Tibial nerve (tissue), 4 donors: ENCODE measurements around the gene USP36. TPM values are rescaled to one million over a fixed set of nuclear protein-coding genes. Genes with fewer than 3 reads are reported as not detected.

Source experiments
- DNase-seq, 2 donors: peaks; one replicate each; pipeline ENCODE4 v3.0.0-alpha.2; 2019; ENCODE audit warnings: low spot score in 2 of 2
- H3K27ac ChIP-seq, 4 donors: fragments of 200-600 bp; sonication (generic) in 3 of 4; one replicate each; pipeline ENCODE4 v1.5.1; 2017 to 2019; ENCODE audit warnings: mild to moderate bottlenecking in 1 of 4
- H3K27me3 ChIP-seq, 2 donors: fragments of 200-600 bp; sonication (generic) in 1 of 2; one replicate each; pipeline versions ENCODE4 v1.5.1 to v1.6.0; 2017 to 2019
- H3K36me3 ChIP-seq, 3 donors: fragments of 200-600 bp; sonication (generic); one replicate each; pipeline ENCODE4 v1.5.1; 2018 to 2019
- H3K4me1 ChIP-seq, 4 donors: fragments of 200-600 bp; sonication (generic) in 3 of 4; one replicate each; pipeline ENCODE4 v1.5.1; 2017 to 2019
- H3K4me3 ChIP-seq, 4 donors: fragments of 200-600 bp; sonication (generic) in 3 of 4; one replicate each; pipeline ENCODE4 v1.5.1; 2017 to 2019; ENCODE audit warnings: mild to moderate bottlenecking in 1 of 4, moderate library complexity in 1 of 4
- H3K9me3 ChIP-seq, 4 donors: fragments of 200-600 bp; sonication (generic) in 3 of 4; one replicate each; pipeline ENCODE4 v1.5.1; 2017 to 2019
- CTCF ChIP-seq, 5 experiments: fragments of 200-600 bp in 3 of 5; fragments of 450-650 bp in 2 of 5; sonication (generic) in 3 of 5; IDR thresholded peaks; one replicate each; pipeline ENCODE4 v1.5.1; 2016 to 2019; ENCODE audit warnings: antibody characterized with exemption in 5 of 5, mild to moderate bottlenecking in 3 of 5, moderate library complexity in 2 of 5
- EP300 ChIP-seq, 2 donors: sonication (generic); formaldehyde crosslinking; IDR thresholded peaks; one replicate each; pipeline ENCODE4 v1.6.1; 2017; ENCODE audit warnings: antibody characterized with exemption in 2 of 2, mild to moderate bottlenecking in 1 of 2
- POLR2A ChIP-seq, 2 donors: fragments of 450-650 bp; IDR thresholded peaks; one replicate each; pipeline ENCODE4 v1.6.1; 2017; ENCODE audit warnings: antibody characterized with exemption in 2 of 2, mild to moderate bottlenecking in 2 of 2, moderate library complexity in 2 of 2
- WGBS, 2 donors: methylation state at CpG; one replicate each; pipeline ENCODE4 v1.1.5; 2018; 5-methylcytosine and 5-hydroxymethylcytosine counted together
- total RNA-seq, 4 donors: library from RNA; depleted of rRNA; stranded (reverse); fragments of >200 nt; gene quantifications; one replicate each; pipeline ENCODE4 v1.1.0, GENCODE V29; 2016

Gene USP36
- total RNA-seq, 4 donors from 2014 or later = 50.9 to 64.9 (median 59.9) TPM

- 93 to 94% methylated on average over 7 of the region's 7 CpGs for WGBS, 2 donors
- Histone ChIP-seq H3K36me3 (no peaks in the 10 kb centered on the region), H3K27ac (no peak overlapping the region), H3K27me3 (no peaks in the 10 kb centered on the region), H3K4me1 (peaks cover 3 to 37% (median 20%) of the 10 kb centered on the region in 4 donors), H3K9me3 (no peaks in the 10 kb centered on the region), H3K4me3 (no peak overlapping the region)
- TF ChIP-seq CTCF (IDR thresholded peaks at IDR 0.05) (no peak), POLR2A (IDR thresholded peaks at IDR 0.05) (no peak), EP300 (IDR thresholded peaks at IDR 0.05) (no peak)
- DNase-seq = no peak
These were observed 71.3 kb downstream of the USP36 start for GRCh38 chr17:78769196-78769773.

- TF ChIP-seq CTCF (IDR thresholded peaks at IDR 0.05) = no peak
- WGBS, 2 donors = 36 to 48% methylated on average over 4 of the region's 4 CpGs
- no peak for DNase-seq
- Histone ChIP-seq H3K27me3 (no peaks in the 10 kb centered on the region), H3K36me3 (no peaks in the 10 kb centered on the region), H3K27ac (no peak overlapping the region), H3K4me3 (no peak overlapping the region), H3K4me1 (peaks cover 3 to 31% (median 22%) of the 10 kb centered on the region in 4 donors), H3K9me3 (no peaks in the 10 kb centered on the region)
These were observed 72.8 kb downstream of the USP36 start for GRCh38 chr17:78767806-78768205.

GRCh38 chr17:78766743-78767294, 73.8 kb downstream of the USP36 start:
- H3K27ac ChIP-seq = no peak overlapping the region
- no peaks in the 10 kb centered on the region for H3K27me3 ChIP-seq
- H3K4me3 ChIP-seq = no peak overlapping the region
- H3K9me3 ChIP-seq = no peaks in the 10 kb centered on the region
- no peaks in the 10 kb centered on the region for H3K36me3 ChIP-seq
- 92 to 99% methylated on average over 5 of the region's 5 CpGs for WGBS, 2 donors
- peaks cover 0 to 36% (median 19%) of the 10 kb centered on the region in 4 donors for H3K4me1 ChIP-seq
- TF ChIP-seq EP300 (IDR thresholded peaks at IDR 0.05) (no peak), POLR2A (IDR thresholded peaks at IDR 0.05) (no peak), CTCF (IDR thresholded peaks at IDR 0.05) (no peak)
- DNase-seq = no peak

GRCh38 chr17:78766225-78766624, 74.4 kb downstream of the USP36 start:
- no peak for DNase-seq
- no peaks in the 10 kb centered on the region for H3K9me3 ChIP-seq

More at GRCh38 chr17:78766225-78766624, 74.4 kb downstream of the USP36 start:
- Histone ChIP-seq H3K4me1 (peaks cover 0 to 38% (median 19%) of the 10 kb centered on the region in 4 donors), H3K36me3 (no peaks in the 10 kb centered on the region), H3K27ac (no peak overlapping the region), H3K4me3 (no peak overlapping the region), H3K27me3 (no peaks in the 10 kb centered on the region)
- 63 to 69% methylated on average over 2 of the region's 2 CpGs for WGBS, 2 donors
- TF ChIP-seq CTCF (IDR thresholded peaks at IDR 0.05) (no peak), POLR2A (IDR thresholded peaks at IDR 0.05) (no peak), EP300 (IDR thresholded peaks at IDR 0.05) (no peak)
